GM13977 (cell line): ENCODE data around the gene BTN2A1.

Source experiments
- DNase-seq: peaks from one replicate; pipeline ENCODE4 v3.0.0; 2012; ENCODE audit warnings: low spot score
- in situ Hi-C: fragments of 300-500 bp; cut with MboI; formaldehyde crosslinking; loops from one replicate; pipeline ENCODE4 v1.12.0; 2022; ENCODE audit warnings: low sequenced_read_pairs, low pct_unique_long_range_greater_than_20kb, mixed read lengths, inconsistent platforms; ENCODE audit not compliant: unreplicated experiment
- TF ChIP-seq, protein P1 (sequence below): IDR thresholded peaks from 2 replicates; pipeline ENCODE4 v1.5.1; 2012; ENCODE audit warnings: mild to moderate bottlenecking, control low read depth; ENCODE audit not compliant: insufficient read depth; ENCODE audit errors: extremely low read depth, missing control alignments

Gene BTN2A1

DNA sequence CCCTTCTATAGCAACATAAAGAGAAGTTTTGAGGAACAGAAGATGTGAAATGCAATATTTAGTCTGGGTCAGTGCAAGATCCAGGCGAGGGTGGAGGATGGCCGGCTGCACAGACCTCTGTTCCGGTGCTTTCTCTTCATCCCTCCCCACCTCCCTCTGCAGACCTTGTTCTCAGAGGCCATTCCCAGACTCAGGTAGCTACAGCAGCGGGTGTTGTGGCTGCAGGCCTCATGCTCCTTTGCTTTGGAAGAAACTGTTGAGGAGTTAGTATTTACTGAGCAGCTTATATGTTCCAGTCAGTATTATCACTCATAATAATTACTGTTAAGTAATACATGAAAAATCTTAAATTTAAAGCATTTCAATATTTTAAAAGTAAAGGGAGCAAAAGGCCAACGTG, 15.8 kb upstream of the BTN2A1 start:
- TF ChIP-seq, protein P1, sequence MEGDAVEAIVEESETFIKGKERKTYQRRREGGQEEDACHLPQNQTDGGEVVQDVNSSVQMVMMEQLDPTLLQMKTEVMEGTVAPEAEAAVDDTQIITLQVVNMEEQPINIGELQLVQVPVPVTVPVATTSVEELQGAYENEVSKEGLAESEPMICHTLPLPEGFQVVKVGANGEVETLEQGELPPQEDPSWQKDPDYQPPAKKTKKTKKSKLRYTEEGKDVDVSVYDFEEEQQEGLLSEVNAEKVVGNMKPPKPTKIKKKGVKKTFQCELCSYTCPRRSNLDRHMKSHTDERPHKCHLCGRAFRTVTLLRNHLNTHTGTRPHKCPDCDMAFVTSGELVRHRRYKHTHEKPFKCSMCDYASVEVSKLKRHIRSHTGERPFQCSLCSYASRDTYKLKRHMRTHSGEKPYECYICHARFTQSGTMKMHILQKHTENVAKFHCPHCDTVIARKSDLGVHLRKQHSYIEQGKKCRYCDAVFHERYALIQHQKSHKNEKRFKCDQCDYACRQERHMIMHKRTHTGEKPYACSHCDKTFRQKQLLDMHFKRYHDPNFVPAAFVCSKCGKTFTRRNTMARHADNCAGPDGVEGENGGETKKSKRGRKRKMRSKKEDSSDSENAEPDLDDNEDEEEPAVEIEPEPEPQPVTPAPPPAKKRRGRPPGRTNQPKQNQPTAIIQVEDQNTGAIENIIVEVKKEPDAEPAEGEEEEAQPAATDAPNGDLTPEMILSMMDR = no peak
- in situ Hi-C loops = no loop called here
- DNase-seq = no peak

DNA sequence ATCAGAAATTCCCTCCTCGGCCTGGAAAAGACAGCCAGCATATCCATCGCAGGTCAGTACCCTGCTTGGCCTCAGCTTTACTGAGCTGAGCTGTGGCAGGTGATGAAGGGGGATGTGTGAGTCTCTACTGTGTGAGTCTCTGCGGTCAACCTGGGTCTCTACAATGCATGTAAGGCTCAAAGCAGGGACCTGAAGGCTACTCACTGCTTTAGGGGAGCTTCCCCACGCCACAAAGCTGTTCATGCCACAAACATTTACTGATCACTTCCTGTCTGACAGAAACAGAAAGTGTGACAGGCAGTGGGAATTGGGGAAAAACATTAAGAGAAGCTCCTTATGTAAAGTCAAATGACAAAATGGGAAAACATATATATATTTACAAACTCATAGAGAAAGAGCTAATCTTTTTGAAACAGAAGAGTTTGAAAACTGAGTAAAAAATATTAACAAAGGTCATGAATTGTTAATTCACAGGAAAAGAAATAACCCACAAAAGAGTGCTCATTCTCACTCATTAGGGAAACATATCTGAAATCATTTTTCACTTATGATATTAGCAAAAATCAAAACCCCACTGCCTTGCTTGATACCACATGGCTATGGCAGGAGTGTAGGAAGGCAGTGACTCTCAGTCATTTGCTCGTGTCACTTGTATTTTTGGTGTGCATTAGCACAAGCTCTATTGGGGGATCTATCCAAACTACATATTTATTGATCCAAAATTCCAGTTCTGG, 11.7 kb upstream of the BTN2A1 start:
- peak; percentile 49 for DNase-seq
- in situ Hi-C loops = no loop called here
- TF ChIP-seq, protein P1 = no peak

DNA sequence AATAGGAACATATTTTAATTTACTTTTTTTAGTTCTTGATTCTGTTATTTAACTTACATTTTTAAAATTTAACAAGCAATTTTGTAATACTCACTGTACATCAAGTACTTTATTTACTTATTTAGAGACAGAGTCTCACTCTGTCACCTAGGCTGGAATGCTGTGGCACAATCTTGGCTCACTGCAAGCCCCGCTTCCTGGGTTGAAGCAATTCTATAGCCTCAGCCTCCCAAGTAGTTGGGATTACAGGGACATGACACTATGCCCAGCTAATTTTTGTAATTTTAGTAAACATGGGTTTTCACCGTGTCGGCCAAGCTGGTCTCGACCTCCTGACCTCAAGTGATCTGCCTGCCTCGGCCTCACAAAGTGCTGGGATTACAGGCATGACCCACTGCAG, 10.5 kb upstream of the BTN2A1 start:
- no peak for DNase-seq
- TF ChIP-seq, protein P1 = no peak
- in situ Hi-C loops = no loop called here

- no peak for DNase-seq
- in situ Hi-C loops = no loop called here
- TF ChIP-seq, protein P1 = no peak
These were observed 7.5 kb upstream of the BTN2A1 start for GRCh38 chr6:26450240-26450639.

GRCh38 chr6:26452631-26453235, 5.0 kb upstream of the BTN2A1 start:
- no peak for DNase-seq
- TF ChIP-seq, protein P1 = no peak
- in situ Hi-C loops = no loop called here

GRCh38 chr6:26454631-26455030, 3.1 kb upstream of the BTN2A1 start:
- TF ChIP-seq, protein P1 = no peak
- in situ Hi-C loops = no loop called here
- no peak for DNase-seq
